Coronary artery (tissue), 2 donors: Measurements from ENCODE around the gene PORCN.
A peak's percentile ranks its signal among the peaks of the same experiment; 100 is the strongest.
"Not testable (repeated sequence)": the region's sequence is repeated elsewhere in the genome, so short reads cannot be mapped to it uniquely, and the experiment has no call there.

Experiments
- DNase-seq: peaks from one replicate; pipeline ENCODE4 v3.0.0-alpha.2; 2017; ENCODE audit warnings: low spot score
- H3K27ac ChIP-seq, 2 donors: fragments of 200-600 bp; sonication (generic); one replicate each; pipeline ENCODE4 v1.5.1; 2016 to 2019
- H3K4me3 ChIP-seq: fragments of 200-600 bp; sonication (generic); 2 replicates; pipeline ENCODE4 v1.5.1; 2016; ENCODE audit warnings: mild to moderate bottlenecking, moderate library complexity
- CTCF ChIP-seq: fragments of 200-600 bp; sonication (generic); IDR thresholded peaks from one replicate; pipeline ENCODE4 v1.5.1; 2019; ENCODE audit warnings: antibody characterized with exemption

The PORCN gene

GRCh38 chrX:48514868-48515460 lies 6.2 kb downstream of the PORCN start:
- H3K4me3 ChIP-seq, result no peak overlapping the region
- H3K27ac ChIP-seq, result no peak overlapping the region
- no peak for TF ChIP-seq CTCF
- DNase-seq, result no peak

GRCh38 chrX:48515842-48516241 lies 7.0 kb downstream of the PORCN start:
- H3K4me3 ChIP-seq, result no peak overlapping the region
- DNase-seq, result no peak
- no peak overlapping the region for H3K27ac ChIP-seq
- TF ChIP-seq CTCF, result no peak

GRCh38 chrX:48516285-48516684 lies 7.5 kb downstream of the PORCN start:
- H3K4me3 ChIP-seq, result no peak overlapping the region
- no peak for TF ChIP-seq CTCF
- H3K27ac ChIP-seq, result no peak overlapping the region
- no peak for DNase-seq

- Histone ChIP-seq H3K4me3 (no peak overlapping the region), H3K27ac (no peak overlapping the region)
- no peak for DNase-seq
- no peak for TF ChIP-seq CTCF
Observed at GRCh38 chrX:48516987-48517386, 8.2 kb downstream of the PORCN start.

- H3K27ac ChIP-seq, H3K4me3 ChIP-seq, DNase-seq: not testable (repeated sequence)
Observed at GRCh38 chrX:48519481-48519880, 10.7 kb downstream of the PORCN start.

- no peak overlapping the region for H3K4me3 ChIP-seq
- no peak overlapping the region for H3K27ac ChIP-seq
- no peak for TF ChIP-seq CTCF
- DNase-seq, result no peak
Observed at GRCh38 chrX:48520455-48520854, 11.7 kb downstream of the PORCN start.

GRCh38 chrX:48520976-48521352 lies 12.2 kb downstream of the PORCN start:
- H3K27ac ChIP-seq, result no peak overlapping the region
- DNase-seq, result no peak
- H3K4me3 ChIP-seq, result peak overlapping the region; percentile 77
- TF ChIP-seq CTCF, result no peak
